ENCODE results near the gene ZNF521.

ZNF521 gene

DNA sequence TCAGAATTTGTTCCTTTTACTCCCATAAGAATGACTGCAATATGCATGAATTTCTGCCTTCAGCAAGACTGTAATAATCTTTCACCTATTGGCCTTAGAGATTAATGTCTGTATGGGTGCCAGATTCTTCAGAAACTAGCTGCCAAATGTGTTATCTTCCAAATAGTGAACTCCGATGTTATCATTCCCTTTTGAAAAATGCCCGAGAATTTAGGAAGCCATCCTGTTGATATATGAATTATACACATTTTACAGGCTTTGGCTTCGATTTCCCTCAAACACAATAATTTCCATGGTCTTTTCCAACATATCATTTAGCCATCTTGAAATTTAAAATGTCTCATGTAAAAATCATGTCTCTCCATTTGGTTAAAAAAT, 101.5 kb downstream of the ZNF521 start:
- no peak for DNase-seq (ENCODE audit: low read depth)

GRCh38 chr18:25248755-25249154, 103.2 kb downstream of the ZNF521 start:
- no peak for DNase-seq (ENCODE audit: low read depth)

DNA sequence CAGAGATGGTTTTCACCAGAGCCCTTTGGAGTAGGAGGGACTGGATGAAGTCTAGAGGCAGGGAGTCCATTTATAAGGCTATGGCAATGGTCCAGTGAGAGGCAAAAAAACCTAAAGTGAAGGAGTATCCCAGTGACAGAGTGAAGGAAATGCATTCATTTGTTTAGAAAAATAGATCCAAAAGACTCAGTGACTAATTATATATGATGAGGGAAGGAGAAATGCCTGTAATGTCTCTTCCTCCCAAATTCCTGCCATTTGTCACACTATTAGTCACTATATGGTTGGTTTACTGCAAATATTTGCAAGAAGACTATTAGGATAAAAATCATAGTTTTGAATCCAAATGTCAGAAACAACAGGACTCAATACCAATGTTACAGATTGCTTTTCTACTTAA, 104.2 kb downstream of the ZNF521 start:
- no peak for DNase-seq (ENCODE audit: low read depth)

GRCh38 chr18:25244924-25245698, 106.9 kb downstream of the ZNF521 start:
- no peak for DNase-seq (ENCODE audit: low read depth)

GRCh38 chr18:25244170-25244569, 107.8 kb downstream of the ZNF521 start:
- no peak for DNase-seq (ENCODE audit: low read depth)

DNA sequence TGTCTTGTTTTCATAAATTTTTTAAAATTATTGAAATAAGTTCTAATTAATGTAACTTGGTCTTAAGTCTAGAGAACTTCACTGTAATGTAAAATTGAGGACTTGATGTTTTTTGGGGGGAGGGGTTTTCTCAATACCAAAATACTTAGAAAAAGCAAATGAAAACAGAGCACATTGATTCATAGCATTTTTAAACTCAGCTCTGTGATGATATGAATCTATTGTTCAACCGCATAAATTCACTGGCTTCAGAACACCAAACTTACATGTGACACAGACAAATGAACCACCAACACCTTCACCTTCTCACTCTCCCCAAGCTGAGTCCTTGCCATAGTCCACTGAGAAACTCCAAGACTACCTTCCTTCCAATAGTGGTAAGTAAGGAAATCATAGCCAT, 108.2 kb downstream of the ZNF521 start:
- no peak for DNase-seq (ENCODE audit: low read depth)

DNA sequence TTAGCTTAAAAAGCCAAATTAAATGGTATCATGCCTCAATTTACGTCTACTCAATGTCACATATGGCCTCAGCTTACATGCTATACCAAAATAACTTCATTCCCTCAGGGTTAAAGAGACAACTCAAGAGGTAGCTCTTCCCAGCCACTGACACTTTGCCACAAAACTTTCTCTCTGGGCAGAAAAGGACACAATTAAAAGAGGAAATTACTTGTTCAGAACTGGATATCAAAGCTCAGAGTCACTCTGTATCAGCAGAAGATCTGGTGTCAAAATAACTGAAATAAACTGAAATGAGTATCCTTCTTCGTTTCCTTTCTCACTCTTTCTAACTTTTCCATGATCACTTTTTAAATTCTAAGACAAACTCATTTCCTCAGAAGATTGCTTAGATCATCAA, 108.7 kb downstream of the ZNF521 start:
- no peak for DNase-seq (ENCODE audit: low read depth)

GRCh38 chr18:25240420-25240770, 111.6 kb downstream of the ZNF521 start:
- no peak for DNase-seq (ENCODE audit: low read depth)

- DNase-seq (ENCODE audit: low read depth) = no peak
Observed at GRCh38 chr18:25239581-25240419, 112.2 kb downstream of the ZNF521 start.

GRCh38 chr18:25239151-25239550, 112.8 kb downstream of the ZNF521 start:
- DNase-seq (ENCODE audit: low read depth) = no peak

DNA sequence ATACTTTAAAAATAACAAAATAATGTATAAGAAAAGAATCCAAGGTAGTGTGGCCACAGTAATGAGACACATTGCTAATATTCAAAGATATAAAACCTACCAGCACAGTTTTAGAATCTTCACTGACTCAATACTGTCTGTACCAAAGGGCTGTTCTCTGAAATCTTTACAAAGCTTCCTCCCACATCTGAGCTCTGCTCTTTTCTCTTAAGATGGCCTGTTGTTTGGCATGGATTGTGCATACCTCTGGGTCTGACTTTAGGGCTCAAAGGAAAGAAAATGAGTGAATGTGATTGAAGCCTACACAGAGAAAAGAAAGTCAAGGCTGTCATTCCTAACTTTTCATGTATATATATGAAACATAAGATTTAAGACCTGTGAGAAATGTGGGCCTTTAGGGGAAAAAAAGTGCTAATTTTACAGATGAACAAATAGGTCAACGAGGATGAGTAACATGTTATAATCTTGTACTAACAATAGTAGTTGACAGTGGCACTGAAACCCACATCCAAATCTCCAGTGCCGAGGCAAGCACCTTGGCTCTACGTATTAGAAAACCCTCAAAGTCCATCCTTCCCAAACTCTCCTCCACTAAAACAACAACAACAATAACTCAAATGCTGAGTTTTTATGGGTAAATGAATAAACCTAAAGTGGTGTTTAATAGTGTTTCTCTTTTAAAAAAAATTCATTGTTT, 114.2 kb downstream of the ZNF521 start:
- no peak for DNase-seq (ENCODE audit: low read depth)

DNA sequence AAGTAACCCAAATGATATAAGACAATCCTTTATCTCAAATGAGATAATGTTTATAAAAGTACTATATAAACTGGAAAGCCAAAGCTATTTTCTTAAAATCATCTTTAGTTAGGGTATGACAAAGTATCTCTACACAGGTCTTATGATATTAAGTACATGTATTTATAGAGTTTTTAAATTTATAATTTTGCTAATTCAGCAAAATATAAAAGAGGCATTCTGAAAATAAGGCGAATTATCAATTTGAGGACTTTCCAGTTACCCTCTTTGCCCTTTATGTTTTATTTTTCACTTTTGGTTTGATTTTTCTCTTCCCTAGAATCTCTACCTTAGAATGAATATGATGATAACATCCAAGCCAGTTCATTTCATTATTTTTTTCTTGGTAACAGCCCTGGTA, 115.2 kb downstream of the ZNF521 start:
- no peak for DNase-seq (ENCODE audit: low read depth)

- no peak for DNase-seq (ENCODE audit: low read depth)
Observed at GRCh38 chr18:25235401-25236042, 116.4 kb downstream of the ZNF521 start.

DNA sequence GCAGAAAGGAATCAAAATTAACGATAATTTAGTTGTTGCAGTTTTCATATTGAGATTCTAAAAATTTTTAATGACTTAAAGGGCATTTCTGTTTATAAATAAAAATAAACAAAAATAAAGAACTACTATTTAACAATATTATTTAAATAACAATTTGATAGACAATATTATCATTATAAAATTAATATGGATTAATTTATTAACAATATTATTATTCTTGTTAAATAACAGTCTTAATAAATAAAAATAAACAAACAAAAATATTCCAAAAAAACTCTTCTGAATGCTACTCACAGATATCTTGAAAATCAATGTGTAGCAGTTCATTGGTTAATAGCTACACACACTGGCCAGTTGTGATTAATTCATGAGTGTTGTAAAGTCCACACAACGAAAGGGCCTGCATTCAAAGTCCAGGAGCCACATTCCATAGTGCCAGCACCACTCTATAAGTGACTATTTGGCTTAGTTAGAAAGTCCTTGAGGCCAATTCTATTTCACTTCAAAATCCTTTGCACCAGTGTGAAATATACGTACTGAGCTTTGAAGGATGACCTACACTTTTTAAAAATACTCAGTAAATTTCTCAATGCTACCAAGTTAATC, 117.1 kb downstream of the ZNF521 start:
- no peak for DNase-seq (ENCODE audit: low read depth)

GRCh38 chr18:25234322-25234639, 117.7 kb downstream of the ZNF521 start:
- DNase-seq (ENCODE audit: low read depth) = no peak

DNA sequence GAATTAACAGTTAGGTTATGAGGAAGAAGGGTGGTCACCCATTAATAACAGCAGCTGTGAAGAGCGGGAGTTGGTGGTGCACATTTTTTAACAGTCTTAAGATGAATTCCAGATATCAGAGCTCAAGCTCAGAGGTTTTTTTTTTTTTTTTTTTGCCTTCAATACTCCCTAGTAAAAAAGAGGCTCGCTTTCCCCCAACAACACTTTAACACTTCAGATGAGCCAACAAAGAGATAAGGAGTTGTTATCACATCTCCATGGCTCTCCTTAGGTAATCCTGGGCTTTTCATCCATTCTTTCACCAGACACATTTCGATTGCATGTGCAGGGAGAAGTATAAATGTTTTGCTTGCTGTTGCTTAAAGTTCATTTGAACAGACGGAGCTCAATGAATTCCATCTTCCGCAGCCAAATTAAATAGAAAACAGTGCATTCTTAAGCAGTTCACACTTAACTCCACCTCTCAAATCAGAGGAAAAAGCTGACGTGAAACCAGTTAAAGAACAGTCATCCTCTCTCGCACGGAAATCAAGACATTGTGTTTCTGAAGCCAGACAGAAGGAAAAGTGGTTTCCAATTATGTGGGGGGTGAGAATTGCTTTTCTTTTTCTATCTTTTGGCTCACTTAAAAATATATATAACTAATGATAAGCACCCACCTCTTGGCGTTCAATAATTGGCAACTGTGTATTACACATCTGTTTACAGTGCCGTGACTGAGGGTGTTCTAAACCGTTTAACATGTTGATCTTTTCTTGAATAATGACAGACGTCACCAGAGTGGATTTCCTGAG, 118.2 kb downstream of the ZNF521 start:
- DNase-seq (ENCODE audit: low read depth) = no peak

- no peak for DNase-seq (ENCODE audit: low read depth)
Observed at GRCh38 chr18:25231327-25231691, 120.7 kb downstream of the ZNF521 start.

GRCh38 chr18:25230658-25231326, 121.2 kb downstream of the ZNF521 start:
- DNase-seq (ENCODE audit: low read depth) = no peak

GRCh38 chr18:25229920-25230319, 122.0 kb downstream of the ZNF521 start:
- no peak for DNase-seq (ENCODE audit: low read depth)

GRCh38 chr18:25229081-25229480, 122.9 kb downstream of the ZNF521 start:
- DNase-seq (ENCODE audit: low read depth) = no peak

DNA sequence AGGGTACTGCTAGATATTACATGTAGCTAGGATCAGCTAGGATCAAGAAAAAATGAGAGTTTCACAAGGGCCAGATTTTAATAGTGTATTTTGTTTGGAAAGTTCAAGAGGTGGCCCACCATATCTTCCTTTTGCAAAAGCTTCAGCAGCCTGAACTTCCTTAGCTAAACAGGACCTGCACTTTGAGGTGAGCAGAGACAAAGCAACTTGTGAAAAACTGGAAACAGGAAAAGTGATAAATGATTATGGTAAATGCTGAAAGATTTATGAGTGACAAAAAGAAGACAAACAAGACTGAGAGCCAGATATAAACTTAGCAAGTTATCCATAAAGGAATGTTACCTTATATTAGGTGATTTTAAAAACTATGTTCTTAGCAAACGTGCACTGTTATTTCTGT, 123.6 kb downstream of the ZNF521 start:
- DNase-seq (ENCODE audit: low read depth) = no peak
